Large intestine (tissue), 3 donors: ENCODE data around the gene RAB37. TPM values are rescaled to one million over a fixed set of nuclear protein-coding genes. Genes with fewer than 3 reads are reported as not detected.

Experiments used
- DNase-seq, 2 donors: peaks; one replicate each; pipeline versions ENCODE4 v3.0.0 to v3.0.0-alpha.2; 2013
- H3K27ac ChIP-seq: one replicate; pipeline ENCODE4 v1.5.1; 2013; ENCODE audit warnings: low read length
- H3K27me3 ChIP-seq: 2 replicates; pipeline ENCODE4 v1.6.1; 2013; ENCODE audit warnings: low read length; ENCODE audit not compliant: control insufficient read depth, insufficient read depth
- H3K36me3 ChIP-seq: 2 replicates; pipeline ENCODE4 v1.6.1; 2013; ENCODE audit warnings: low read length; ENCODE audit not compliant: control insufficient read depth, insufficient read depth
- H3K4me1 ChIP-seq: one replicate; pipeline ENCODE4 v1.6.1; 2013; ENCODE audit warnings: low read length; ENCODE audit not compliant: control insufficient read depth, insufficient read depth
- H3K4me3 ChIP-seq: one replicate; pipeline ENCODE4 v1.5.1; 2013; ENCODE audit warnings: low read length
- H3K9me3 ChIP-seq: one replicate; pipeline ENCODE4 v1.6.1; 2013; ENCODE audit warnings: mild to moderate bottlenecking, low read depth, low read length, moderate library complexity; ENCODE audit not compliant: control insufficient read depth
- WGBS: methylation state at CpG from one replicate; pipeline ENCODE4 v1.1.5; 2013; ENCODE audit warnings: low lambda C conversion rate; ENCODE audit not compliant: insufficient coverage; 5-methylcytosine and 5-hydroxymethylcytosine counted together
- polyA plus RNA-seq: library from polyadenylated mRNA; unstranded; fragments of 120-200 nt; gene quantifications from one replicate; pipeline ENCODE4 v1.2.1, GENCODE V29; 2013

RAB37 gene
- polyA plus RNA-seq, 1 donor = 14.3 TPM

GRCh38 chr17:74776990-74777389 is 39.9 kb downstream of the RAB37 start:
- Histone ChIP-seq H3K4me1 (peaks cover 41% of the 10 kb centered on the region), H3K27ac (no peak overlapping the region), H3K36me3 (peaks cover 18% of the 10 kb centered on the region), H3K4me3 (peak overlapping the region; percentile 60), H3K9me3 (no peaks in the 10 kb centered on the region), H3K27me3 (no peaks in the 10 kb centered on the region)
- WGBS = no CpG with 5 or more reads among the region's 10 CpGs
- DNase-seq = no peak

GRCh38 chr17:74777901-74778515 is 41.0 kb downstream of the RAB37 start:
- H3K27ac ChIP-seq = peak overlapping the region; percentile 66
- DNase-seq = peak in 1 of 2 donors; percentile 59
- WGBS = no CpG with 5 or more reads among the region's 6 CpGs
- no peaks in the 10 kb centered on the region for H3K27me3 ChIP-seq
- no peak overlapping the region for H3K4me3 ChIP-seq
- H3K4me1 ChIP-seq = peaks cover 31% of the 10 kb centered on the region
- peaks cover 7% of the 10 kb centered on the region for H3K36me3 ChIP-seq
- no peaks in the 10 kb centered on the region for H3K9me3 ChIP-seq

GRCh38 chr17:74778960-74779359 is 41.9 kb downstream of the RAB37 start:
- H3K27me3 ChIP-seq = no peaks in the 10 kb centered on the region
- no peak for DNase-seq
- peak overlapping the region; percentile 27 for H3K27ac ChIP-seq
- peaks cover 25% of the 10 kb centered on the region for H3K4me1 ChIP-seq
- H3K4me3 ChIP-seq = no peak overlapping the region
- H3K36me3 ChIP-seq = peaks cover 5% of the 10 kb centered on the region
- H3K9me3 ChIP-seq = no peaks in the 10 kb centered on the region
- no CpG with 5 or more reads among the region's 5 CpGs for WGBS

GRCh38 chr17:74779501-74779900 is 42.4 kb downstream of the RAB37 start:
- 100% methylated on average over 2 of the region's 8 CpGs for WGBS
- peaks cover 25% of the 10 kb centered on the region for H3K4me1 ChIP-seq
- peak overlapping the region; percentile 27 for H3K27ac ChIP-seq

GRCh38 chr17:74779948-74780400 is 42.9 kb downstream of the RAB37 start:
- peaks cover 5% of the 10 kb centered on the region for H3K36me3 ChIP-seq
- H3K9me3 ChIP-seq = no peaks in the 10 kb centered on the region
- H3K4me3 ChIP-seq = no peak overlapping the region
- H3K27me3 ChIP-seq = no peaks in the 10 kb centered on the region
- DNase-seq = peak in 1 of 2 donors; percentile 27
- no CpG with 5 or more reads among the region's 11 CpGs for WGBS
- H3K4me1 ChIP-seq = peaks cover 25% of the 10 kb centered on the region
- peak overlapping the region; percentile 27 for H3K27ac ChIP-seq

More at GRCh38 chr17:74779501-74779900, 42.4 kb downstream of the RAB37 start:
- no peak overlapping the region for H3K4me3 ChIP-seq
- H3K27me3 ChIP-seq = no peaks in the 10 kb centered on the region
- no peak for DNase-seq
- no peaks in the 10 kb centered on the region for H3K9me3 ChIP-seq
- peaks cover 5% of the 10 kb centered on the region for H3K36me3 ChIP-seq

GRCh38 chr17:74780443-74781238 is 43.6 kb downstream of the RAB37 start:
- H3K27me3 ChIP-seq = no peaks in the 10 kb centered on the region
- no peak overlapping the region for H3K4me3 ChIP-seq
- no peak overlapping the region for H3K27ac ChIP-seq
- H3K9me3 ChIP-seq = no peaks in the 10 kb centered on the region
- no CpG with 5 or more reads among the region's 7 CpGs for WGBS
- peaks cover 19% of the 10 kb centered on the region for H3K4me1 ChIP-seq
- peak in 1 of 2 donors; percentile 49 for DNase-seq
- H3K36me3 ChIP-seq = peaks cover 10% of the 10 kb centered on the region

- DNase-seq = no peak
- no peak overlapping the region for H3K4me3 ChIP-seq
- WGBS = no CpG with 5 or more reads among the region's 5 CpGs
- H3K27ac ChIP-seq = no peak overlapping the region
- no peaks in the 10 kb centered on the region for H3K9me3 ChIP-seq
- peaks cover 10% of the 10 kb centered on the region for H3K4me1 ChIP-seq
- H3K27me3 ChIP-seq = no peaks in the 10 kb centered on the region
- peaks cover 18% of the 10 kb centered on the region for H3K36me3 ChIP-seq
These were observed 45.5 kb downstream of the RAB37 start for GRCh38 chr17:74782571-74782970.

- Histone ChIP-seq H3K4me3 (no peak overlapping the region), H3K9me3 (no peaks in the 10 kb centered on the region), H3K36me3 (peaks cover 18% of the 10 kb centered on the region), H3K4me1 (peaks cover 7% of the 10 kb centered on the region), H3K27me3 (no peaks in the 10 kb centered on the region), H3K27ac (no peak overlapping the region)
- 90% methylated on average over 2 of the region's 5 CpGs for WGBS
- no peak for DNase-seq
These were observed 47.2 kb downstream of the RAB37 start for GRCh38 chr17:74784125-74784810.

GRCh38 chr17:74785096-74785980 is 48.3 kb downstream of the RAB37 start:
- Histone ChIP-seq H3K9me3 (no peaks in the 10 kb centered on the region), H3K4me3 (no peak overlapping the region), H3K27me3 (no peaks in the 10 kb centered on the region), H3K27ac (no peak overlapping the region), H3K4me1 (no peaks in the 10 kb centered on the region), H3K36me3 (peaks cover 20% of the 10 kb centered on the region)
- WGBS = no CpG with 5 or more reads among the region's 21 CpGs
- DNase-seq = no peak
